T-helper 2 cell treated with Interferon-gamma antibody and Interleukin-4, amounts not matched to agents 5 μg/mL and 100 μg/mL, for 36 hours (primary cell): ENCODE measurements around the gene MTUS2.

Experiments
- DNase-seq: peaks from one replicate; pipeline ENCODE4 v3.0.0; 2021; ENCODE audit warnings: low spot score
- H3K27ac Mint-ChIP-seq: one replicate; pipeline ENCODE4 v1.8.0; 2021; ENCODE audit warnings: mild to moderate bottlenecking, mixed read lengths
- H3K27me3 Mint-ChIP-seq: one replicate; pipeline ENCODE4 v1.8.0; 2021; ENCODE audit warnings: low read depth, mixed read lengths
- H3K36me3 Mint-ChIP-seq: one replicate; pipeline ENCODE4 v1.8.0; 2021; ENCODE audit warnings: low read depth, mixed read lengths
- H3K4me1 Mint-ChIP-seq: one replicate; pipeline ENCODE4 v1.8.0; 2021; ENCODE audit warnings: low read depth, mixed read lengths
- H3K4me3 Mint-ChIP-seq: one replicate; pipeline ENCODE4 v1.8.0; 2022; ENCODE audit warnings: mild to moderate bottlenecking, moderate library complexity, mixed read lengths
- H3K9me3 Mint-ChIP-seq: one replicate; pipeline ENCODE4 v1.8.0; 2021; ENCODE audit warnings: mixed read lengths

The MTUS2 gene

GRCh38 chr13:29131159-29131558 is 311.0 kb downstream of the MTUS2 start:
- peaks cover 6% of the 10 kb centered on the region for H3K9me3 Mint-ChIP-seq
- no peak overlapping the region for H3K4me3 Mint-ChIP-seq
- no peak overlapping the region for H3K27ac Mint-ChIP-seq
- DNase-seq = no peak
- peaks cover 3% of the 10 kb centered on the region for H3K4me1 Mint-ChIP-seq
- H3K36me3 Mint-ChIP-seq = no peaks in the 10 kb centered on the region
- no peaks in the 10 kb centered on the region for H3K27me3 Mint-ChIP-seq

- Mint-ChIP-seq H3K36me3 (no peaks in the 10 kb centered on the region), H3K27me3 (no peaks in the 10 kb centered on the region), H3K9me3 (peaks cover 11% of the 10 kb centered on the region), H3K4me3 (no peak overlapping the region), H3K4me1 (no peaks in the 10 kb centered on the region), H3K27ac (no peak overlapping the region)
- no peak for DNase-seq
These were observed 311.9 kb downstream of the MTUS2 start for GRCh38 chr13:29131881-29132668.

GRCh38 chr13:29136341-29136740 is 316.2 kb downstream of the MTUS2 start:
- Mint-ChIP-seq H3K4me3 (no peak overlapping the region), H3K27me3 (no peaks in the 10 kb centered on the region), H3K9me3 (peaks cover 15% of the 10 kb centered on the region), H3K4me1 (no peaks in the 10 kb centered on the region), H3K27ac (no peak overlapping the region), H3K36me3 (no peaks in the 10 kb centered on the region)
- DNase-seq = no peak

- H3K4me3 Mint-ChIP-seq = no peak overlapping the region
- no peak overlapping the region for H3K27ac Mint-ChIP-seq
- no peaks in the 10 kb centered on the region for H3K4me1 Mint-ChIP-seq
- no peaks in the 10 kb centered on the region for H3K36me3 Mint-ChIP-seq
- no peaks in the 10 kb centered on the region for H3K27me3 Mint-ChIP-seq
- H3K9me3 Mint-ChIP-seq = peaks cover 15% of the 10 kb centered on the region
- DNase-seq = no peak
These were observed 316.9 kb downstream of the MTUS2 start for GRCh38 chr13:29137016-29137415.

GRCh38 chr13:29137995-29138394 is 317.9 kb downstream of the MTUS2 start:
- no peak overlapping the region for H3K27ac Mint-ChIP-seq

GRCh38 chr13:29140277-29140676 is 320.1 kb downstream of the MTUS2 start:
- no peaks in the 10 kb centered on the region for H3K27me3 Mint-ChIP-seq

More at GRCh38 chr13:29137995-29138394, 317.9 kb downstream of the MTUS2 start:
- no peaks in the 10 kb centered on the region for H3K27me3 Mint-ChIP-seq
- H3K36me3 Mint-ChIP-seq = no peaks in the 10 kb centered on the region
- no peak for DNase-seq
- H3K9me3 Mint-ChIP-seq = peaks cover 15% of the 10 kb centered on the region
- H3K4me3 Mint-ChIP-seq = no peak overlapping the region
- no peaks in the 10 kb centered on the region for H3K4me1 Mint-ChIP-seq

GRCh38 chr13:29143847-29144246 is 323.7 kb downstream of the MTUS2 start:
- no peaks in the 10 kb centered on the region for H3K27me3 Mint-ChIP-seq
- H3K9me3 Mint-ChIP-seq = no peaks in the 10 kb centered on the region
- H3K4me1 Mint-ChIP-seq = no peaks in the 10 kb centered on the region
- no peak overlapping the region for H3K27ac Mint-ChIP-seq
- no peak overlapping the region for H3K4me3 Mint-ChIP-seq
- H3K36me3 Mint-ChIP-seq = no peaks in the 10 kb centered on the region
- no peak for DNase-seq

More at GRCh38 chr13:29140277-29140676, 320.1 kb downstream of the MTUS2 start:
- no peak overlapping the region for H3K4me3 Mint-ChIP-seq
- H3K4me1 Mint-ChIP-seq = no peaks in the 10 kb centered on the region
- H3K9me3 Mint-ChIP-seq = peaks cover 10% of the 10 kb centered on the region
- no peak for DNase-seq
- no peak overlapping the region for H3K27ac Mint-ChIP-seq
- H3K36me3 Mint-ChIP-seq = no peaks in the 10 kb centered on the region

- Mint-ChIP-seq H3K27ac (no peak overlapping the region), H3K9me3 (peaks cover 31% of the 10 kb centered on the region), H3K4me3 (no peak overlapping the region), H3K36me3 (no peaks in the 10 kb centered on the region), H3K4me1 (no peaks in the 10 kb centered on the region), H3K27me3 (no peaks in the 10 kb centered on the region)
- no peak for DNase-seq
These were observed 334.3 kb downstream of the MTUS2 start for GRCh38 chr13:29154390-29154789.

GRCh38 chr13:29156136-29156535 is 336.0 kb downstream of the MTUS2 start:
- Mint-ChIP-seq H3K4me1 (no peaks in the 10 kb centered on the region), H3K4me3 (no peak overlapping the region), H3K27ac (no peak overlapping the region), H3K27me3 (no peaks in the 10 kb centered on the region), H3K36me3 (no peaks in the 10 kb centered on the region), H3K9me3 (peaks cover 24% of the 10 kb centered on the region)
- DNase-seq = no peak

GRCh38 chr13:29159871-29160270 is 339.7 kb downstream of the MTUS2 start:
- no peaks in the 10 kb centered on the region for H3K4me1 Mint-ChIP-seq
- peaks cover 8% of the 10 kb centered on the region for H3K9me3 Mint-ChIP-seq
- H3K27me3 Mint-ChIP-seq = no peaks in the 10 kb centered on the region
- DNase-seq = no peak
- no peak overlapping the region for H3K4me3 Mint-ChIP-seq
- no peaks in the 10 kb centered on the region for H3K36me3 Mint-ChIP-seq
- no peak overlapping the region for H3K27ac Mint-ChIP-seq

GRCh38 chr13:29160862-29161261 is 340.7 kb downstream of the MTUS2 start:
- Mint-ChIP-seq H3K27me3 (no peaks in the 10 kb centered on the region), H3K9me3 (peaks cover 8% of the 10 kb centered on the region), H3K36me3 (no peaks in the 10 kb centered on the region), H3K4me1 (no peaks in the 10 kb centered on the region), H3K27ac (no peak overlapping the region), H3K4me3 (no peak overlapping the region)
- no peak for DNase-seq

GRCh38 chr13:29161676-29162075 is 341.5 kb downstream of the MTUS2 start:
- peaks cover 8% of the 10 kb centered on the region for H3K9me3 Mint-ChIP-seq
- no peaks in the 10 kb centered on the region for H3K36me3 Mint-ChIP-seq
- H3K27ac Mint-ChIP-seq = no peak overlapping the region
- DNase-seq = no peak
- no peaks in the 10 kb centered on the region for H3K27me3 Mint-ChIP-seq
- H3K4me3 Mint-ChIP-seq = no peak overlapping the region
- H3K4me1 Mint-ChIP-seq = no peaks in the 10 kb centered on the region

- no peak overlapping the region for H3K27ac Mint-ChIP-seq
- no peaks in the 10 kb centered on the region for H3K4me1 Mint-ChIP-seq
- no peak for DNase-seq
- H3K27me3 Mint-ChIP-seq = no peaks in the 10 kb centered on the region
- no peaks in the 10 kb centered on the region for H3K36me3 Mint-ChIP-seq
- peaks cover 7% of the 10 kb centered on the region for H3K9me3 Mint-ChIP-seq
- no peak overlapping the region for H3K4me3 Mint-ChIP-seq
These were observed 342.6 kb downstream of the MTUS2 start for GRCh38 chr13:29162638-29163235.

GRCh38 chr13:29164116-29164515 is 344.0 kb downstream of the MTUS2 start:
- no peaks in the 10 kb centered on the region for H3K4me1 Mint-ChIP-seq
- DNase-seq = no peak
- H3K9me3 Mint-ChIP-seq = peaks cover 5% of the 10 kb centered on the region
- no peaks in the 10 kb centered on the region for H3K27me3 Mint-ChIP-seq
- H3K27ac Mint-ChIP-seq = no peak overlapping the region
- no peaks in the 10 kb centered on the region for H3K36me3 Mint-ChIP-seq
- no peak overlapping the region for H3K4me3 Mint-ChIP-seq
